AG09319 (cell line): ENCODE measurements around the gene HOXB7.

Experiments
- DNase-seq: peaks from one replicate; pipeline ENCODE4 v3.0.0-alpha.2; 2010; ENCODE audit warnings: low read depth; ENCODE audit errors: extremely low read depth
- CTCF ChIP-seq: IDR thresholded peaks from 2 replicates; pipeline ENCODE4 v1.5.1; 2011; ENCODE audit warnings: low read depth, mild to moderate bottlenecking, inconsistent platforms, low read length, moderate library complexity

Gene HOXB7

GRCh38 chr17:48613862-48614694 lies 3.3 kb upstream of the HOXB7 start:
- TF ChIP-seq CTCF, result no peak
- no peak for DNase-seq

GRCh38 chr17:48612854-48613691 lies 2.3 kb upstream of the HOXB7 start:
- TF ChIP-seq CTCF, result peak; percentile 6
- DNase-seq, result no peak

GRCh38 chr17:48612456-48612853 lies 1.6 kb upstream of the HOXB7 start:
- no peak for TF ChIP-seq CTCF

GRCh38 chr17:48611681-48612455 lies 1.1 kb upstream of the HOXB7 start:
- no peak for DNase-seq
- no peak for TF ChIP-seq CTCF

More at GRCh38 chr17:48612456-48612853, 1.6 kb upstream of the HOXB7 start:
- no peak for DNase-seq

GRCh38 chr17:48611213-48611612 lies 396 bp upstream of the HOXB7 start:
- TF ChIP-seq CTCF, result no peak
- no peak for DNase-seq

GRCh38 chr17:48609759-48610281 lies 997 bp downstream of the HOXB7 start:
- no peak for DNase-seq
- no peak for TF ChIP-seq CTCF
